Measurements from ENCODE around the gene LCMT1.
"Not testable (repeated sequence)": the region's sequence is repeated elsewhere in the genome, so short reads cannot be mapped to it uniquely, and the experiment has no call there.

Gene LCMT1

GRCh38 chr16:25097276-25097975 is 14.1 kb upstream of the LCMT1 start:
- no peak for DNase-seq

GRCh38 chr16:25100511-25100910 is 11.0 kb upstream of the LCMT1 start:
- no peak for DNase-seq

GRCh38 chr16:25106567-25107465 is 4.7 kb upstream of the LCMT1 start:
- peak; percentile 47 for DNase-seq

- DNase-seq, result no peak
Observed at GRCh38 chr16:25107466-25107792, 4.1 kb upstream of the LCMT1 start.

- peak; percentile 12 for DNase-seq
Observed at GRCh38 chr16:25108054-25108453, 3.5 kb upstream of the LCMT1 start.

GRCh38 chr16:25109643-25110042 is 1.9 kb upstream of the LCMT1 start:
- no peak for DNase-seq

GRCh38 chr16:25110387-25110947 is 1.1 kb upstream of the LCMT1 start:
- DNase-seq, result peak; percentile 50

- DNase-seq, result no peak
Observed at GRCh38 chr16:25114121-25114520, 2.6 kb downstream of the LCMT1 start.

GRCh38 chr16:25118851-25119578 is 7.5 kb downstream of the LCMT1 start:
- no peak for DNase-seq

GRCh38 chr16:25121824-25122600 is 10.5 kb downstream of the LCMT1 start:
- DNase-seq, result no peak

GRCh38 chr16:25124503-25124902 is 13.0 kb downstream of the LCMT1 start:
- no peak for DNase-seq

GRCh38 chr16:25126086-25126666 is 14.6 kb downstream of the LCMT1 start:
- DNase-seq, result not testable (repeated sequence)

GRCh38 chr16:25126820-25127232 is 15.3 kb downstream of the LCMT1 start:
- no peak for DNase-seq

- not testable (repeated sequence) for DNase-seq
Observed at GRCh38 chr16:25132751-25133150, 21.2 kb downstream of the LCMT1 start.

- DNase-seq, result no peak
Observed at GRCh38 chr16:25134166-25134700, 22.7 kb downstream of the LCMT1 start.

- no peak for DNase-seq
Observed at GRCh38 chr16:25135254-25135878, 23.8 kb downstream of the LCMT1 start.

GRCh38 chr16:25138130-25138529 is 26.6 kb downstream of the LCMT1 start:
- DNase-seq, result no peak

- no peak for DNase-seq
Observed at GRCh38 chr16:25140459-25140858, 28.9 kb downstream of the LCMT1 start.

GRCh38 chr16:25141648-25142047 is 30.1 kb downstream of the LCMT1 start:
- no peak for DNase-seq

GRCh38 chr16:25143928-25144327 is 32.4 kb downstream of the LCMT1 start:
- DNase-seq, result no peak

GRCh38 chr16:25148568-25149215 is 37.1 kb downstream of the LCMT1 start:
- DNase-seq, result no peak
